Measurements from ENCODE around the gene ADAMTSL4. TPM values are rescaled to one million over a fixed set of nuclear protein-coding genes. Genes with fewer than 3 reads are reported as not detected.
A peak's percentile ranks its signal among the peaks of the same experiment; 100 is the strongest.
"Not testable (repeated sequence)": the region's sequence is repeated elsewhere in the genome, so short reads cannot be mapped to it uniquely, and the experiment has no call there.

Gene ADAMTSL4
- total RNA-seq, 1 experiment from 2014 or later, result 9.5 TPM

DNA sequence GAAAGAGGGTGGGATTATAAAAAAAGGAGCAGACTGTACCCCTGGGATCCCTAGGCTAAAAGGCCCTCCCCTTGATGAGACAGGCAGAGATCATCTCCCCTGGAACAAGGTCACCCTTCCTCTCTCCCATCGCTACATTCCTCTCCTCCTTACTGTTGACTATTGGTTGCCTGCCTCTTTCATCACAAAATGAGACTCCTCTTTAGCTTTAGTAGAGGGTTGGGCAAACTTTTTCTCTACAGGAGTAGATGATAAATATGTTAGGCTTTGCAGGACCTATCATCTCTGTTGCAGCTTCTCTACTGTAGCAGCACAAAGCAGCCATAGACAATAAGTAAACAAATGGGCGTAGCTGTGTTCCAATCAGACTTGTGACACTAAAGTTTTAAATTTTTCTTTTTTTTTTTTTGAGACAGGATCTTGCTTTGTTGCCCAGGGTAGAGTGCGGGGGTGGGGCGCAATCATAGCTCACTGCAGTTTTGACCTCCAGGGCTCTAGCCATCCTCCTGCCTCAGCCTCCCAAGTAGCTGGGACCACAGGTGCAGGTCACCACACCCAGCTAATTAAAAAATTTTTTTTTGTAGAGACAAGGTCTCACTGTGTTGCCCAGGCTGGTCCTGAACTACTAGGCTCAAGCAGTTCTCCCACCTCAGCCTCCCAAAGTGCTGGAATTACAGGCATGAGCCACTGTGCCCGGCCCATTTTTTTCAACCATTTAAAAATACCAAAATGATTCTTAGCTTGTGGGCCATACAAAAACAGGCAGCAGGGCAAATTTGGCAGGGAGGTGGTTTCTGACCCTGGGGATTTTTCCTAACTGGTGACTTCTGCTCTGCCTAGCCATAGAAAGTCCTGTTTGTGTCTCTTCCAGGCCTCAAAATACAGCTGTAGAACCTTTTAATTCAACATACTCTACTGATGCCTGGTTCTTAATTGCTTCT, 15.1 kb downstream of the ADAMTSL4 start:
- CTCF ChIA-PET, result interaction anchor here (0.7 kb wide), 1 partner anchor 62 kb away, joined by 6 read pairs; no protein-coding TSS in a partner anchor
- Histone ChIP-seq H3K36me3 (ENCODE audit: control insufficient read depth, insufficient read depth, low read length) (no peaks in the 10 kb centered on the region), H3K4me1 (ENCODE audit: control insufficient read depth, insufficient read depth, low read length) (peaks cover 79% of the 10 kb centered on the region), H3K27ac (ENCODE audit: low read length) (peak overlapping the region; percentile 98), H3K4me3 (ENCODE audit: low read depth in 2 of 2, low read length in 2 of 2) (no peak overlapping the region), H3K9me3 (ENCODE audit: control insufficient read depth, insufficient read depth, low read depth, low read length) (no peaks in the 10 kb centered on the region), H3K27me3 (ENCODE audit: control insufficient read depth, insufficient read depth, low read length) (no peaks in the 10 kb centered on the region)
- in situ Hi-C loops (cut with HindIII; ENCODE audit: low pct_unique_long_range_greater_than_20kb, low sequenced_read_pairs), result no loop called here
- intact Hi-C loops (cut with micrococcal nuclease; ENCODE audit: unreplicated experiment), result loop anchor here (5.0 kb wide), 2 partner anchors 58 to 248 kb away; no protein-coding TSS in a partner anchor
- no peak for ATAC-seq
- DNase-seq (ENCODE audit: low read depth, low spot score), result no peak
- BruUV-seq (replicated peaks), result no TSS peak
- TF ChIP-seq, protein P1, sequence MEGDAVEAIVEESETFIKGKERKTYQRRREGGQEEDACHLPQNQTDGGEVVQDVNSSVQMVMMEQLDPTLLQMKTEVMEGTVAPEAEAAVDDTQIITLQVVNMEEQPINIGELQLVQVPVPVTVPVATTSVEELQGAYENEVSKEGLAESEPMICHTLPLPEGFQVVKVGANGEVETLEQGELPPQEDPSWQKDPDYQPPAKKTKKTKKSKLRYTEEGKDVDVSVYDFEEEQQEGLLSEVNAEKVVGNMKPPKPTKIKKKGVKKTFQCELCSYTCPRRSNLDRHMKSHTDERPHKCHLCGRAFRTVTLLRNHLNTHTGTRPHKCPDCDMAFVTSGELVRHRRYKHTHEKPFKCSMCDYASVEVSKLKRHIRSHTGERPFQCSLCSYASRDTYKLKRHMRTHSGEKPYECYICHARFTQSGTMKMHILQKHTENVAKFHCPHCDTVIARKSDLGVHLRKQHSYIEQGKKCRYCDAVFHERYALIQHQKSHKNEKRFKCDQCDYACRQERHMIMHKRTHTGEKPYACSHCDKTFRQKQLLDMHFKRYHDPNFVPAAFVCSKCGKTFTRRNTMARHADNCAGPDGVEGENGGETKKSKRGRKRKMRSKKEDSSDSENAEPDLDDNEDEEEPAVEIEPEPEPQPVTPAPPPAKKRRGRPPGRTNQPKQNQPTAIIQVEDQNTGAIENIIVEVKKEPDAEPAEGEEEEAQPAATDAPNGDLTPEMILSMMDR (IDR thresholded peaks at IDR 0.05), result no peak
- 0 out of 2 replicates have a peak, but pooled peaks have one; percentile 33 for TF ChIP-seq POLR2AphosphoS5 (IDR thresholded peaks at IDR 0.05; ENCODE audit: low read depth, low read length)
- POLR2A ChIA-PET, result interaction anchor here (0.6 to 1.4 kb wide), 6 partner anchors 11 to 85 kb away, joined by 4 to 16 read pairs (median 7); partner anchors contain the start of gene ENSA

DNA sequence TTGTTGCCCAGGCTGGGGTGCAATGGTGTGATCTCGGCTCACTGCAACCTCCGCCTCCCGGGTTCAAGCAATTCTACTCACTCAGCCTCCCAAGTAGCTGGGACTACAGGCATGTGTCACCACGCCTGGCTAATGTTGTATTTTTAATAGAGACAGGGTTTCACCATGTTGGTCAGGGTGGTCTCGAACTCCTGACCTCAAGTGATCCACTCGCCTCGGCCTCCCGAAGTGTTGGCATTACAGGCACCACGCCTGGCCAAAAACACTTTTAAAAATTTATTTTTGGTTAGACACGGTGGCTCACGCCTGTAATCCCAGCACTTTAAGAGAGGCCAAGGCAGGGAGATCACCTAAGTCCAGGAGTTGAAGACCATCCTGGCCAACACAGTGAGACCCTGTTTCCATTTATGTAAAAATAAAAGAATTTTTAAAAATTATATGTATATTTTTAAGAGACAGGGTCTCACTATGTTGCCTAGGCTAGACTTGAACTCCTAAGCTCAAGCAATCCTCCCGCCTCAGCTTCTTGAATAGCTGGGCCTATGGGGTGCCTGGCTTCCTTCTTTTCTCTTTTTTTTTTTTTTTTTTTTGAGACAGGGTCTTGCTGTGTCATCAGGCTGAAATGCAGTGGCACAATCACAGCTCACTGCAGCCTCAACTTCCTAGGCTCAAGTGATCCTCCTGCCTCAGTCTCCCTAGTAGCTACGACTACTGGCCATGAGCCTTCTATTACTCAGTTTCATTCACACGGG, 16.2 kb downstream of the ADAMTSL4 start:
- H3K9me3 ChIP-seq (ENCODE audit: control insufficient read depth, insufficient read depth, low read depth, low read length); H3K27me3 ChIP-seq (ENCODE audit: control insufficient read depth, insufficient read depth, low read length); BruUV-seq (replicated peaks); in situ Hi-C loops (cut with HindIII; ENCODE audit: low pct_unique_long_range_greater_than_20kb, low sequenced_read_pairs); H3K4me3 ChIP-seq (ENCODE audit: low read depth in 2 of 2, low read length in 2 of 2); H3K36me3 ChIP-seq (ENCODE audit: control insufficient read depth, insufficient read depth, low read length); CTCF ChIA-PET; intact Hi-C loops (cut with micrococcal nuclease; ENCODE audit: unreplicated experiment); ATAC-seq; DNase-seq (ENCODE audit: low read depth, low spot score): not testable (repeated sequence)
- Histone ChIP-seq H3K27ac (ENCODE audit: low read length) (peak overlapping the region; percentile 98), H3K4me1 (ENCODE audit: control insufficient read depth, insufficient read depth, low read length) (peaks cover 78% of the 10 kb centered on the region)
- POLR2A ChIA-PET, result interaction anchor here (0.6 to 1.4 kb wide), 3 partner anchors 24 to 63 kb away, joined by 3 to 16 read pairs (median 6); partner anchors contain the start of gene ENSA

DNA sequence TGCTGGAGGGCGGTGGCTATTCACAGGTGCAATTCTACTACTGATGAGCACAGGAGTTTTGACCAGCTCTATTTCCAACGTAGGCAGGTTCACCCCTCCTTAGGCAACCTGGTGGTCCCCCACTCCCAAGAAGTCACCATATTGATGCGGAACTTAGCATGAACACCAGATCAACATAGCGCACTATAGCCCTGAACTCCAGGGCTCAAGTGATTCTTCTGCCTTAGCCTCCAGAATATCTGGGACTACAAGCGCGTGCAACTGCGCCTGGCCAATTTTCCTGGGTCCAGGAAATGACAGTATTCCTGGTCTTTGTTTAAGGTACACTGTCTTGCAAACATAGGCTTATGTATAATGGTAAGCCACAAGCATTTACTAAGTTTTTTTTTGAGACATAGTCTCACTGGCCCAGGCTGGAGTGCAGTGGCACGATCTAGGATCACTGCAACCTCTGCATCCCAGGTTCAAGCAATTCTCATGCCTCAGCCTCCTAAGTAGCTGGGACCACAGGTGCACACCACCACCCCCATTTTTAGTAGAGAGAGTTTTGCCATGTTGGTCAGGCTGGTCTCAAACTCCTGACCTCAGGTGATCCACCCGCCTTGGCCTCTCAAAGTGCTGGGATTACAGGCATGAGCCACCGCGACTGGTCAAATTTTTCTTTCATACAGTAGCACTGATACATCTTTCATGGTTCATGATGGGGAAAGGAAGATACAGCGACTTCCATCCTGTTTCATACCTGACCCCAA, 17.6 kb downstream of the ADAMTSL4 start:
- in situ Hi-C loops (cut with HindIII; ENCODE audit: low pct_unique_long_range_greater_than_20kb, low sequenced_read_pairs), result no loop called here
- peaks cover 76% of the 10 kb centered on the region for H3K4me1 ChIP-seq (ENCODE audit: control insufficient read depth, insufficient read depth, low read length)
- H3K36me3 ChIP-seq (ENCODE audit: control insufficient read depth, insufficient read depth, low read length), result no peaks in the 10 kb centered on the region
- intact Hi-C loops (cut with micrococcal nuclease; ENCODE audit: unreplicated experiment), result no loop called here
- no peak for ATAC-seq
- DNase-seq (ENCODE audit: low read depth, low spot score), result no peak
- peak overlapping the region; percentile 82 for H3K27ac ChIP-seq (ENCODE audit: low read length)
- POLR2A ChIA-PET, result interaction anchor here (0.5 to 1.2 kb wide), 2 partner anchors 12 to 412 kb away, joined by 3 read pairs; partner anchors contain the start of gene MCL1
- no peak overlapping the region for H3K4me3 ChIP-seq (ENCODE audit: low read depth in 2 of 2, low read length in 2 of 2)
- no TSS peak for BruUV-seq (replicated peaks)
- H3K27me3 ChIP-seq (ENCODE audit: control insufficient read depth, insufficient read depth, low read length), result no peaks in the 10 kb centered on the region
- CTCF ChIA-PET, result no interaction called here
- TF ChIP-seq, protein P2, sequence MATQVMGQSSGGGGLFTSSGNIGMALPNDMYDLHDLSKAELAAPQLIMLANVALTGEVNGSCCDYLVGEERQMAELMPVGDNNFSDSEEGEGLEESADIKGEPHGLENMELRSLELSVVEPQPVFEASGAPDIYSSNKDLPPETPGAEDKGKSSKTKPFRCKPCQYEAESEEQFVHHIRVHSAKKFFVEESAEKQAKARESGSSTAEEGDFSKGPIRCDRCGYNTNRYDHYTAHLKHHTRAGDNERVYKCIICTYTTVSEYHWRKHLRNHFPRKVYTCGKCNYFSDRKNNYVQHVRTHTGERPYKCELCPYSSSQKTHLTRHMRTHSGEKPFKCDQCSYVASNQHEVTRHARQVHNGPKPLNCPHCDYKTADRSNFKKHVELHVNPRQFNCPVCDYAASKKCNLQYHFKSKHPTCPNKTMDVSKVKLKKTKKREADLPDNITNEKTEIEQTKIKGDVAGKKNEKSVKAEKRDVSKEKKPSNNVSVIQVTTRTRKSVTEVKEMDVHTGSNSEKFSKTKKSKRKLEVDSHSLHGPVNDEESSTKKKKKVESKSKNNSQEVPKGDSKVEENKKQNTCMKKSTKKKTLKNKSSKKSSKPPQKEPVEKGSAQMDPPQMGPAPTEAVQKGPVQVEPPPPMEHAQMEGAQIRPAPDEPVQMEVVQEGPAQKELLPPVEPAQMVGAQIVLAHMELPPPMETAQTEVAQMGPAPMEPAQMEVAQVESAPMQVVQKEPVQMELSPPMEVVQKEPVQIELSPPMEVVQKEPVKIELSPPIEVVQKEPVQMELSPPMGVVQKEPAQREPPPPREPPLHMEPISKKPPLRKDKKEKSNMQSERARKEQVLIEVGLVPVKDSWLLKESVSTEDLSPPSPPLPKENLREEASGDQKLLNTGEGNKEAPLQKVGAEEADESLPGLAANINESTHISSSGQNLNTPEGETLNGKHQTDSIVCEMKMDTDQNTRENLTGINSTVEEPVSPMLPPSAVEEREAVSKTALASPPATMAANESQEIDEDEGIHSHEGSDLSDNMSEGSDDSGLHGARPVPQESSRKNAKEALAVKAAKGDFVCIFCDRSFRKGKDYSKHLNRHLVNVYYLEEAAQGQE (IDR thresholded peaks at IDR 0.05; ENCODE audit: insufficient read depth in 1 of 2, low read depth in 2 of 2, low read length in 1 of 2), result no peak
- TF ChIP-seq, protein P1 (IDR thresholded peaks at IDR 0.05), result no peak
- TF ChIP-seq SIN3A (IDR thresholded peaks at IDR 0.05; ENCODE audit: borderline replicate concordance, insufficient read depth, low read depth, low read length) (no peak), POLR2AphosphoS5 (IDR thresholded peaks at IDR 0.05; ENCODE audit: low read depth, low read length) (no peak), TCF7L2 (IDR thresholded peaks at IDR 0.05; ENCODE audit: low read depth, low read length) (no peak)
- H3K9me3 ChIP-seq (ENCODE audit: control insufficient read depth, insufficient read depth, low read depth, low read length), result no peaks in the 10 kb centered on the region

All from Panc1 (cell line).